GM23338 (cell line): Measurements from ENCODE around the gene ASPHD1. TPM values are rescaled to one million over a fixed set of nuclear protein-coding genes. Genes with fewer than 3 reads are reported as not detected.

Experiments
- ATAC-seq: fragments of 200-7000 bp; cut with Tn5 transposase; 3 replicates; pipeline ENCODE4 v1.9.1; 2020
- DNase-seq: peaks from one replicate; pipeline ENCODE4 v3.0.0-alpha.2; 2015; ENCODE audit warnings: low spot score
- H2AFZ ChIP-seq: fragments of 200-600 bp; sonication (generic); 2 replicates; pipeline ENCODE4 v1.8.0; 2016; ENCODE audit warnings: antibody characterized with exemption, mild to moderate bottlenecking, moderate library complexity
- H3F3A ChIP-seq: fragments of 200-600 bp; sonication (generic); replicated peaks from 2 replicates; pipeline ENCODE4 v1.8.0; 2017; ENCODE audit warnings: antibody characterized with exemption, mixed run types, low read depth
- H3K27ac ChIP-seq: fragments of 200-600 bp; sonication (generic); 2 replicates; pipeline ENCODE4 v1.6.1; 2016; ENCODE audit warnings: low read depth
- H3K27me3 ChIP-seq: fragments of 200-600 bp; sonication (generic); 2 replicates; pipeline ENCODE4 v1.8.0; 2016; ENCODE audit warnings: mild to moderate bottlenecking, mixed run types, moderate library complexity; ENCODE audit not compliant: insufficient read depth
- H3K36me3 ChIP-seq: fragments of 200-600 bp; sonication (generic); 2 replicates; pipeline ENCODE4 v1.8.0; 2016; ENCODE audit warnings: mild to moderate bottlenecking; ENCODE audit not compliant: insufficient read depth
- H3K4me1 ChIP-seq: fragments of 200-600 bp; sonication (generic); 2 replicates; pipeline ENCODE4 v1.8.0; 2016; ENCODE audit warnings: mild to moderate bottlenecking, moderate library complexity; ENCODE audit not compliant: insufficient read depth
- H3K4me2 ChIP-seq: fragments of 200-600 bp; sonication (generic); 2 replicates; pipeline ENCODE4 v1.7.1; 2017; ENCODE audit warnings: mixed run types
- H3K4me3 ChIP-seq: fragments of 200-600 bp; sonication (generic); 2 replicates; pipeline ENCODE4 v1.6.1; 2016; ENCODE audit warnings: mixed run types
- H3K79me2 ChIP-seq: fragments of 200-600 bp; sonication (generic); replicated peaks from 2 replicates; pipeline ENCODE4 v1.8.0; 2017; ENCODE audit warnings: mild to moderate bottlenecking; ENCODE audit not compliant: insufficient read depth
- H3K9me2 ChIP-seq: fragments of 200-600 bp; sonication (generic); 2 replicates; pipeline ENCODE4 v1.8.0; 2017; ENCODE audit not compliant: insufficient read depth
- H4K20me1 ChIP-seq: fragments of 200-600 bp; sonication (generic); replicated peaks from 2 replicates; pipeline ENCODE4 v1.8.0; 2017; ENCODE audit warnings: mild to moderate bottlenecking; ENCODE audit not compliant: insufficient read depth
- H3K27ac Mint-ChIP-seq: 2 replicates; pipeline ENCODE4 v1.8.0; 2020; ENCODE audit warnings: inconsistent platforms, mild to moderate bottlenecking, moderate library complexity, mixed read lengths
- H3K27me3 Mint-ChIP-seq: 3 replicates; pipeline ENCODE4 v1.8.0; 2022; ENCODE audit warnings: low read depth, mild to moderate bottlenecking, moderate library complexity, mixed read lengths, inconsistent platforms; ENCODE audit not compliant: insufficient read depth, poor library complexity
- H3K36me3 Mint-ChIP-seq: 3 replicates; pipeline ENCODE4 v1.8.0; 2021; ENCODE audit warnings: low read depth, mild to moderate bottlenecking, inconsistent platforms, moderate library complexity, mixed read lengths
- H3K4me1 Mint-ChIP-seq: 3 replicates; pipeline ENCODE4 v1.8.0; 2020; ENCODE audit warnings: mild to moderate bottlenecking, inconsistent platforms, mixed read lengths
- H3K4me3 Mint-ChIP-seq: 3 replicates; pipeline ENCODE4 v1.8.0; 2021; ENCODE audit warnings: moderate library complexity, mild to moderate bottlenecking, inconsistent platforms, mixed read lengths
- H3K9me3 Mint-ChIP-seq: 3 replicates; pipeline ENCODE4 v1.8.0; 2020; ENCODE audit warnings: moderate library complexity, mild to moderate bottlenecking, inconsistent platforms, mixed read lengths
- CTCF ChIP-seq, 2 experiments: fragments of 200-600 bp in 1 of 2; sonication (generic) in 1 of 2; conservative IDR thresholded peaks; 2 replicates each; pipeline versions ENCODE4 v1.5.1 to v1.6.1; 2016 to 2017; ENCODE audit warnings: antibody characterized with exemption in 2 of 2, low read depth in 2 of 2, mild to moderate bottlenecking in 2 of 2, moderate library complexity in 1 of 2
- ETS1 ChIP-seq: IDR thresholded peaks from 2 replicates; pipeline ENCODE4 v1.6.1; 2016; ENCODE audit warnings: antibody characterized with exemption
- JUNB ChIP-seq: IDR thresholded peaks from one replicate; pipeline ENCODE4 v1.6.1; 2016; ENCODE audit warnings: antibody characterized with exemption; ENCODE audit not compliant: unreplicated experiment
- NANOG ChIP-seq: IDR thresholded peaks from 2 replicates; pipeline ENCODE4 v1.6.1; 2016; ENCODE audit warnings: antibody characterized with exemption, borderline replicate concordance
- ZNF462 ChIP-seq: fragments of 250-450 bp; sonication (Bioruptor Pico); IDR thresholded peaks from 2 replicates; pipeline ENCODE4 v1.5.0; 2020; ENCODE audit warnings: mild to moderate bottlenecking, moderate library complexity
- polyA plus RNA-seq: library from polyadenylated mRNA; unstranded; fragments of >200 nt; fragmentation: Nextera tagmentation; extraction: Ambion mirVana; gene quantifications from 2 replicates; pipeline ENCODE4 v1.2.1, GENCODE V29; 2016
- total RNA-seq: library from RNA; depleted of rRNA; stranded (reverse); fragments of >200 nt; shearing (Covaris generic); gene quantifications from 2 replicates; pipeline ENCODE4 v1.2.3, GENCODE V29; 2014

ASPHD1 gene
- total and polyA plus RNA-seq, 2 experiments from 2014 or later = 15.5 to 20.6 TPM

GRCh38 chr16:29910819-29911675 lies 10.8 kb downstream of the ASPHD1 start:
- no peaks in the 10 kb centered on the region for H3K9me2 ChIP-seq
- no peak overlapping the region for H3K27ac ChIP-seq
- no peaks in the 10 kb centered on the region for H3K79me2 ChIP-seq
- no peak overlapping the region for H2AFZ ChIP-seq
- peaks cover 4% of the 10 kb centered on the region for H3K36me3 Mint-ChIP-seq
- DNase-seq (peak; percentile 16), ATAC-seq (peak; percentile 32)
- TF ChIP-seq JUNB = no peak
- no peak for TF ChIP-seq ETS1
- peak in 1 of 2 experiments; percentile 24; a peak in 3 of 4 replicates for TF ChIP-seq CTCF (conservative IDR thresholded peaks at IDR 0.05; ENCODE audit: low read depth in 2 of 2)
- no peak overlapping the region for H3K4me3 Mint-ChIP-seq
- H3K4me3 ChIP-seq = no peak overlapping the region
- H3K4me2 ChIP-seq = no peak overlapping the region
- H3K27ac Mint-ChIP-seq = peak overlapping the region; percentile 12; the same call in 1 of the 2 replicates
- H3K27me3 Mint-ChIP-seq = peaks cover 11% of the 10 kb centered on the region
- no peaks in the 10 kb centered on the region for H3K36me3 ChIP-seq
- H4K20me1 ChIP-seq = no peaks in the 10 kb centered on the region; the same call in none of the 2 replicates
- peaks cover 12% of the 10 kb centered on the region for H3K4me1 Mint-ChIP-seq
- no peaks in the 10 kb centered on the region for H3K9me3 Mint-ChIP-seq
- H3F3A ChIP-seq = no peaks in the 10 kb centered on the region
- peaks cover 6% of the 10 kb centered on the region; the same call in 1 of the 2 replicates for H3K4me1 ChIP-seq
- no peaks in the 10 kb centered on the region for H3K27me3 ChIP-seq

- Mint-ChIP-seq H3K4me1 (peaks cover 9% of the 10 kb centered on the region), H3K4me3 (no peak overlapping the region), H3K9me3 (no peaks in the 10 kb centered on the region), H3K27me3 (peaks cover 9% of the 10 kb centered on the region), H3K27ac (peak overlapping the region; percentile 12; the same call in 1 of the 2 replicates), H3K36me3 (peaks cover 3% of the 10 kb centered on the region)
- no peaks in the 10 kb centered on the region for H3K79me2 ChIP-seq
- TF ChIP-seq ZNF462 (CRISPR knock-in tag) (no peak), NANOG (no peak)
- no peaks in the 10 kb centered on the region; the same call in none of the 2 replicates for H4K20me1 ChIP-seq
- DNase-seq (peak; percentile 27), ATAC-seq (peak; percentile 65)
- H3K4me1 ChIP-seq = peaks cover 6% of the 10 kb centered on the region; the same call in 1 of the 2 replicates
- H3K4me3 ChIP-seq = no peak overlapping the region
- no peaks in the 10 kb centered on the region for H3K27me3 ChIP-seq
- no peak overlapping the region for H3K27ac ChIP-seq
- no peaks in the 10 kb centered on the region for H3K36me3 ChIP-seq
- H3K4me2 ChIP-seq = no peak overlapping the region
- H2AFZ ChIP-seq = no peak overlapping the region
- H3F3A ChIP-seq = no peaks in the 10 kb centered on the region
- no peaks in the 10 kb centered on the region for H3K9me2 ChIP-seq
Measured at GRCh38 chr16:29911676-29912010, 11.4 kb downstream of the ASPHD1 start.
